SK-N-SH (cell line): ENCODE results near the gene EFS. TPM values are rescaled to one million over a fixed set of nuclear protein-coding genes. Genes with fewer than 3 reads are reported as not detected.

Source experiments
- CTCF ChIA-PET: fragments of 300-600, 350-600 bp; formaldehyde crosslinking; extraction: SDS; loops from one replicate; lab custom pipeline; 2021; lab: Yijun Ruan, JAX
- POLR2A ChIA-PET: fragments of 350-600 bp; sonication (Branson Sonifier 250); formaldehyde crosslinking; extraction: SDS; loops from one replicate; lab custom pipeline; 2020; ENCODE audit warnings: antibody characterized with exemption, inconsistent platforms; lab: Yijun Ruan, JAX
- DNase-seq: peaks from one replicate; pipeline ENCODE4 v3.0.0; 2012
- H2AFZ ChIP-seq: fragments of 200-600 bp; sonication (generic); 2 replicates; pipeline ENCODE4 v1.8.1; 2016; ENCODE audit warnings: antibody characterized with exemption, mild to moderate bottlenecking, low read depth
- H3F3A ChIP-seq: fragments of 200-600 bp; sonication (generic); replicated peaks from 2 replicates; pipeline ENCODE3; 2016; ENCODE audit warnings: antibody characterized with exemption, mild to moderate bottlenecking; ENCODE audit not compliant: insufficient read depth
- H3K27ac ChIP-seq, 2 experiments: fragments of 200-500 bp in 1 of 2; fragments of 200-600 bp in 1 of 2; sonication (Bioruptor generic) in 1 of 2; sonication (generic), shearing (Covaris generic) in 1 of 2; 2 replicates each; pipeline versions ENCODE4 v1.5.1 to v1.6.1; 2014 to 2016; ENCODE audit warnings: low read depth in 2 of 2, inconsistent platforms in 1 of 2, low read length in 1 of 2, mild to moderate bottlenecking in 1 of 2, mixed read lengths in 1 of 2
- H3K27me3 ChIP-seq: fragments of 200-600 bp; sonication (generic), shearing (Covaris generic); 2 replicates; pipeline ENCODE4 v1.6.1; 2016; ENCODE audit warnings: mixed run types; ENCODE audit not compliant: insufficient read depth
- H3K36me3 ChIP-seq, 2 experiments: fragments of 200-500 bp in 1 of 2; fragments of 200-600 bp in 1 of 2; sonication (Bioruptor generic) in 1 of 2; sonication (generic) in 1 of 2; replicated peaks in 1 of 2; 2 replicates each; pipeline versions ENCODE3 to v1.5.1; 2014 to 2016; ENCODE audit warnings: low read length in 1 of 2, mild to moderate bottlenecking in 1 of 2; ENCODE audit not compliant: insufficient read depth in 2 of 2, control insufficient read depth in 1 of 2
- H3K4me1 ChIP-seq, 2 experiments: fragments of 200-500 bp in 1 of 2; fragments of 200-600 bp in 1 of 2; sonication (Bioruptor generic) in 1 of 2; sonication (generic), shearing (Covaris generic) in 1 of 2; 2 replicates each; pipeline versions ENCODE4 v1.5.1 to v1.6.1; 2014 to 2016; ENCODE audit warnings: low read depth in 1 of 2, low read length in 1 of 2, mixed run types in 1 of 2; ENCODE audit not compliant: insufficient read depth in 2 of 2, control insufficient read depth in 1 of 2
- H3K4me2 ChIP-seq: fragments of 200-600 bp; sonication (generic), shearing (Covaris generic); 2 replicates; pipeline ENCODE4 v1.6.1; 2017; ENCODE audit warnings: mixed run types
- H3K4me3 ChIP-seq, 2 experiments: fragments of 200-500 bp in 1 of 2; fragments of 200-600 bp in 1 of 2; sonication (Bioruptor generic) in 1 of 2; sonication (generic), shearing (Covaris generic) in 1 of 2; 2 replicates each; pipeline versions ENCODE4 v1.5.1 to v1.8.1; 2014 to 2016; ENCODE audit warnings: low read depth in 2 of 2, inconsistent platforms in 1 of 2, low read length in 1 of 2, mild to moderate bottlenecking in 1 of 2, mixed read lengths in 1 of 2, moderate library complexity in 1 of 2
- H3K79me2 ChIP-seq: fragments of 200-600 bp; sonication (generic); 2 replicates; pipeline ENCODE4 v1.8.1; 2017; ENCODE audit warnings: mild to moderate bottlenecking; ENCODE audit not compliant: insufficient read depth
- H3K9ac ChIP-seq: fragments of 200-600 bp; sonication (generic); 2 replicates; pipeline ENCODE4 v1.6.1; 2017; ENCODE audit warnings: mixed run types
- H3K9me2 ChIP-seq: fragments of 200-600 bp; sonication (generic); 2 replicates; pipeline ENCODE4 v1.6.1; 2017; ENCODE audit warnings: mixed run types
- H3K9me3 ChIP-seq: fragments of 200-600 bp; sonication (generic); 2 replicates; pipeline ENCODE4 v1.6.1; 2017; ENCODE audit warnings: mixed run types, mild to moderate bottlenecking, moderate library complexity
- H4K20me1 ChIP-seq: fragments of 200-600 bp; sonication (generic); 2 replicates; pipeline ENCODE4 v1.6.1; 2017; ENCODE audit warnings: mild to moderate bottlenecking, mixed run types; ENCODE audit not compliant: insufficient read depth
- EZH2phosphoT487 ChIP-seq: fragments of 200-600 bp; sonication (generic); IDR thresholded peaks from 2 replicates; pipeline ENCODE4 v1.6.1; 2017; ENCODE audit warnings: low read depth, mixed run types, mild to moderate bottlenecking, antibody characterized with exemption, moderate library complexity, borderline replicate concordance
- FOSL2 ChIP-seq: IDR thresholded peaks from 2 replicates; pipeline ENCODE4 v1.4.0; 2012; ENCODE audit warnings: low read depth, mild to moderate bottlenecking, moderate library complexity, borderline replicate concordance
- MEF2A ChIP-seq: IDR thresholded peaks from 2 replicates; pipeline ENCODE4 v1.4.0; 2012; ENCODE audit warnings: low read depth, borderline replicate concordance
- NFIC ChIP-seq: IDR thresholded peaks from 2 replicates; pipeline ENCODE4 v1.4.0; 2012; ENCODE audit warnings: borderline replicate concordance
- NRF1 ChIP-seq: IDR thresholded peaks from 2 replicates; pipeline ENCODE4 v1.6.1; 2012; ENCODE audit warnings: low read depth, mild to moderate bottlenecking, low read length
- RXRA ChIP-seq: IDR thresholded peaks from 2 replicates; pipeline ENCODE4 v1.4.0; 2012; ENCODE audit warnings: low read depth, mild to moderate bottlenecking, borderline replicate concordance
- SIN3A ChIP-seq: IDR thresholded peaks from 2 replicates; pipeline ENCODE4 v1.6.1; 2012; ENCODE audit warnings: low read depth, mild to moderate bottlenecking, low read length, moderate library complexity, borderline replicate concordance
- TEAD4 ChIP-seq: IDR thresholded peaks from 2 replicates; pipeline ENCODE4 v1.4.0; 2012; ENCODE audit warnings: mild to moderate bottlenecking, borderline replicate concordance; ENCODE audit not compliant: insufficient read depth
- ZBTB33 ChIP-seq: IDR thresholded peaks from 2 replicates; pipeline ENCODE4 v1.4.0; 2012; ENCODE audit warnings: low read depth, borderline replicate concordance
- WGBS: methylation state at CpG from one replicate; pipeline ENCODE4 v1.1.6; 2017; ENCODE audit warnings: low lambda C conversion rate; 5-methylcytosine and 5-hydroxymethylcytosine counted together
- polyA plus RNA-seq, 3 experiments: library from polyadenylated mRNA; depleted of rRNA; stranded (reverse); fragments of >200 nt; gene quantifications; 2 replicates each; pipeline ENCODE4 v1.2.3, GENCODE V29; 2012
- TF ChIP-seq, protein P1 (sequence below): fragments of 150-350 bp; IDR thresholded peaks from 2 replicates; pipeline ENCODE4 v1.6.1; 2016; ENCODE audit warnings: mild to moderate bottlenecking, low read depth, low read length

Gene EFS
- polyA plus RNA-seq, 1 of the 3 experiments (the other 2 are of a cell fraction), result 4.4 TPM

GRCh38 chr14:23347406-23348296 lies 17.3 kb downstream of the EFS start:
- CTCF ChIA-PET, result interaction anchor here (1.1 to 3.5 kb wide), 5 partner anchors 10 to 241 kb away, joined by 4 to 16 read pairs (median 5); no protein-coding TSS in a partner anchor
- H3K36me3 ChIP-seq, result peaks cover 0 to 2% of the 10 kb centered on the region in 2 experiments
- POLR2A ChIA-PET, result interaction anchor here (2.0 to 2.7 kb wide), 2 partner anchors 18 to 21 kb away, joined by 7 to 8 read pairs; no protein-coding TSS in a partner anchor
- no peak for TF ChIP-seq FOSL2
- TF ChIP-seq, all 33 proteins: peak for 0
- Histone ChIP-seq H3K79me2 (no peaks in the 10 kb centered on the region), H3K4me2 (no peak overlapping the region), H3K9ac (no peak overlapping the region), H3F3A (no peaks in the 10 kb centered on the region), H3K27ac (no peak overlapping the region; a peak in 1 of 4 replicates), H3K9me2 (no peaks in the 10 kb centered on the region), H3K4me3 (no peak overlapping the region), H3K9me3 (no peaks in the 10 kb centered on the region), H2AFZ (no peak overlapping the region), H4K20me1 (no peaks in the 10 kb centered on the region), H3K4me1 (peaks cover 0 to 8% of the 10 kb centered on the region in 2 experiments; a peak in 1 of 4 replicates), H3K27me3 (no peaks in the 10 kb centered on the region)
- 99% methylated on average over 12 of the region's 19 CpGs for WGBS
- DNase-seq, result no peak

DNA sequence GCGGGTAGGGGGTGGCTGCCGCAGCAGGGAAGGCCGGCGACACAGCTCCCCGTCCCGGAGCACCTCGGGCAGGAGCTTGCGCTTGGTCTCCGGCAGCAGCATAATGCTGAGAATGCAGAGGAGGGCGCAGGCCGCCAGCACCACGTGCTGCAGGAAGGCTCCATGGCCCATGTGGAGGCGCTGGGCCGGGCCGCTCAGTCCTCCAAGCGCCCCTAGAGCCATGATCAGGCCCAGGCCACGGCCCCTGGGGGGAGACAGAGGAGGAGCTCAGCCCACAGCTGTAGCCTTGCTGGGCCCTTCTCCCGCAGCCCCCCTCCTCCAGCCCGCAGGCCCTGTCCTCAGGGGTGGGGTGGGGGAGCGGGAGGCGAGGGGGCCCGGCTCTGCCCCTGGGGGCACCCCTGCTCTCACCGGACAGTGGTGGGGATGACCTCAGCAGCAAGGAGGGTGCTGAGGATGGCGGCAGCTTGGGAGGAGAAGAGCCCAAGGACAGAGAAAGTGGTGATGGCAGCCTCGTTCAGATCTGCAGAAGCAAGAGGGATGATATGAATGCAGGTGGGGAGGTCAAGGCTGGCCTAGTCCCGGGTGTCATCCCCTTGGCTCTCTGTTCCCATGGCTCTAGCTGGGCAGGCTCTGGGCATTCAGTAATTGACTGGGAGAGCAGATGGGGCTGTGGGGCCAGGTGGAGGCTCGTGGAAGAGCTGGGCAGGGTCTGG lies 18.1 kb downstream of the EFS start:
- POLR2A ChIA-PET, result interaction anchor here (1.5 to 2.7 kb wide), 3 partner anchors 19 to 24 kb away, joined by 3 to 8 read pairs (median 7); no protein-coding TSS in a partner anchor
- TF ChIP-seq NRF1 (no peak), TEAD4 (no peak), SIN3A (no peak), MEF2A (no peak), RXRA (no peak), ZBTB33 (no peak), EZH2phosphoT487 (no peak), NFIC (no peak)
- TF ChIP-seq, protein P1, sequence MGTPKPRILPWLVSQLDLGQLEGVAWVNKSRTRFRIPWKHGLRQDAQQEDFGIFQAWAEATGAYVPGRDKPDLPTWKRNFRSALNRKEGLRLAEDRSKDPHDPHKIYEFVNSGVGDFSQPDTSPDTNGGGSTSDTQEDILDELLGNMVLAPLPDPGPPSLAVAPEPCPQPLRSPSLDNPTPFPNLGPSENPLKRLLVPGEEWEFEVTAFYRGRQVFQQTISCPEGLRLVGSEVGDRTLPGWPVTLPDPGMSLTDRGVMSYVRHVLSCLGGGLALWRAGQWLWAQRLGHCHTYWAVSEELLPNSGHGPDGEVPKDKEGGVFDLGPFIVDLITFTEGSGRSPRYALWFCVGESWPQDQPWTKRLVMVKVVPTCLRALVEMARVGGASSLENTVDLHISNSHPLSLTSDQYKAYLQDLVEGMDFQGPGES, result no peak
- TF ChIP-seq, all 33 proteins: peak for 0
- H2AFZ ChIP-seq, result no peak overlapping the region
- H3K79me2 ChIP-seq, result no peaks in the 10 kb centered on the region
- no peak overlapping the region; a peak in 1 of 4 replicates for H3K27ac ChIP-seq
- H3K27me3 ChIP-seq, result no peaks in the 10 kb centered on the region
- CTCF ChIA-PET, result interaction anchor here (0.9 to 3.5 kb wide), 9 partner anchors 9 to 242 kb away, joined by 3 to 19 read pairs (median 7); partner anchors contain the start of gene PABPN1
- H3K9me2 ChIP-seq, result no peaks in the 10 kb centered on the region
- H3F3A ChIP-seq, result no peaks in the 10 kb centered on the region
- H3K4me2 ChIP-seq, result no peak overlapping the region
- peaks cover 0 to 2% of the 10 kb centered on the region in 2 experiments for H3K36me3 ChIP-seq
- no peaks in the 10 kb centered on the region for H4K20me1 ChIP-seq
- H3K9me3 ChIP-seq, result no peaks in the 10 kb centered on the region
- H3K4me1 ChIP-seq, result peaks cover 0 to 8% of the 10 kb centered on the region in 2 experiments; a peak in 1 of 4 replicates
- H3K9ac ChIP-seq, result no peak overlapping the region
- DNase-seq, result no peak
- H3K4me3 ChIP-seq, result no peak overlapping the region
- WGBS, result 95% methylated on average over 6 of the region's 27 CpGs
